Epithelial cell of esophagus (primary cell): Measurements from ENCODE around the gene MALT1.
"Not testable (repeated sequence)": the region's sequence is repeated elsewhere in the genome, so short reads cannot be mapped to it uniquely, and the experiment has no call there.

Experiments
- DNase-seq: peaks from one replicate; pipeline ENCODE4 v3.0.0; 2010; ENCODE audit warnings: low read depth
- H3K4me3 ChIP-seq: 2 replicates; pipeline ENCODE4 v1.5.1; 2011; ENCODE audit warnings: mild to moderate bottlenecking, low read length, control low read depth
- CTCF ChIP-seq: IDR thresholded peaks from 2 replicates; pipeline ENCODE4 v1.5.1; 2011; ENCODE audit warnings: low read depth, mild to moderate bottlenecking, low read length, control low read depth, inconsistent platforms; ENCODE audit not compliant: insufficient read depth; ENCODE audit errors: missing control alignments

Gene MALT1

GRCh38 chr18:58640428-58640805 lies 30.8 kb upstream of the MALT1 start:
- no peak overlapping the region for H3K4me3 ChIP-seq
- TF ChIP-seq CTCF = no peak
- no peak for DNase-seq

DNA sequence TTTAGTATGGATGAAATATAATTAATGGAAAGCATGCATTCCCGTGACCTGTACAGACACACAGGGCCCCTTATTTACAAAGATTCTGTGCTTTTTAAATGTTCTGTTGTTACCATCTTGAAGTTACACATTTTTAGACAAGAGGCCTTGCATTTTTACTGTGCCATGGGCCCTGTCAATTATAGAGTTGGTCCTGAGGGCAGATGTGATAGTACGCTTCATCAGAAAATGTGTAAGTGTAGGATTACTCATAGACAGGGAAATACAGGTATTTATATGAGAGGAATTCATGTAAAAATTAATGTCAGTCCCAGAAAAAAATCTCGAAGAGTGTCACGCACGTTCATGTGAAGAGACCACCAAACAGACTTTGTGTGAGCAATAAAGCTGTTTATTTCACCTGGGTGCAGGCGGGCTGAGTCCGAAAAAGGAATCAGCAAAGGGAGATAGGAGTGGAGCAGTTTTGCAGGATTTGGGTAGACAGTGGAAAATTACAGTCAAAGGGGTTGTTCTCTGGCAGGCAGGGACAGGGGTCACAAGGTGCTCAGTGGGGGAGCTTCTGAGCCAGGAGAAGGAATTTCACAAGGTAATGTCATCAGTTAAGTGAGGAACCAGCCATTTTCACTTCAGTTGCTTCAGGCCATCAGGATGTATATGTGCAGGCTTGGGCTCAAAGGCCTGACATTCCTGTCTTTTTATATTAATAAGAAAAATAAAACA lies 30.2 kb upstream of the MALT1 start:
- H3K4me3 ChIP-seq = no peak overlapping the region
- DNase-seq = peak; percentile 29
- no peak for TF ChIP-seq CTCF

DNA sequence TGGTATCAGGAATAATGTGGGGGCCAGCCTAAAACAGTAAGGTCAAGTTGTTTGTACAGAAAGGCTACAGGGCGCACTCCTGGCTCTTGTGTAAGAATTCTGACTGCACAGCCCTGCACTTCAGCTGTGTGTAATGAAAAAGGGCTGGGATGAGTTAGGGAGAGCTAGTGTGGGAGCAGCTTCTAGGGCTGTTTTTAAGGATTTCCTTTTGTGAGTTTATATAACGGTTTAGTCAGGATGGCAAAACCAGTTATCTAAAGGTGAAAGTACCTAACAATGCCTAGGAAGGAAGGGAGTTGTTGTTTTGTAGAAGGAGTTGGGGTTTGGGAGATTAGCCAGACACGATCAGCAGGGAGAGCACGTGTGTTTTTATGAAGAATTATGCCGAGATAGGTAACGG lies 27.7 kb upstream of the MALT1 start:
- not testable (repeated sequence) for DNase-seq, H3K4me3 ChIP-seq

DNA sequence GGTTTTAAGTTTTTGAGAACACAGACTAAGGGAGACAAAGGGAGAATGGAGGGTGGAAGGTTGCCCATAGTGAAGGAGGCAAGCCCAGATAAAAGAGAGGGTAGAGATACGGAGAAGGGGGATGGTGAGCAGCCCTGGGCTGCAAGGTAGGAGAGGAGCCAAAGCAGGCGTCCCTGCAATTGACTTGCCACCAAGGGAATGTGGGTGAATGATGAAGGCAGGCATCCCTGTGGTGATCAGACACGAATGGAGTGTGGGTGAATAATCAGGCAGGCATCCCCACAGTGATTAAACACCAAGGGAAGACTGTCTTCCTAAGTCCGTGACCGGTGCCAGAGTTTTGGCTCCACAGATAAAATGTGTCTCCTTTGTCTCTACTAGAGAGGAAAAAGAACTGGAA lies 25.9 kb upstream of the MALT1 start:
- no peak overlapping the region for H3K4me3 ChIP-seq
- TF ChIP-seq CTCF = no peak
- peak; percentile 45 for DNase-seq

DNA sequence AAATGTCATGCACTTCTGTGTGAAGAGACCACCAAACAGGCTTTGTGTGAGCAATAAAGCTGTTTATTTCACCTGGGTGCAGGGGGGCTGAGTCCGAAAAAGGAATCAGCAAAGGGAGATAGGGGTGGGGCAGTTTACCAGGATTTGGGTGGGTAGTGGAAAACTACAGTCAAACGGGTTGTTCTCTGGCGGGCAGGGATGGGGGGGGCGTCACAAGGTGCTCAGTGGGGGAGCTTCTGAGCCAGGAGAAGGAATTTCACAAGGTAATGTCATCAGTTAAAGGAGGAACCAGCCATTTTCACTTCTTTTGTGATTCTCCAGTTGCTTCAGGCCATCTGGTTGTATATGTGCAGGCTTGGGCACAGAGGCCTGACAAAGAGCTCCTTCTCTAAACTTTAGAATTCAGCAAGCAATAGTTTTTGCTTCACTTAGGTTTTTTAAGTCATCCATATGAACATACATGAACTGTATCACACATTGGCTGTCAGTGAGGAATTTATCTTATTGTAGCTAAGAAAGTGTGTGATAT lies 24.9 kb upstream of the MALT1 start:
- no peak for DNase-seq
- no peak overlapping the region for H3K4me3 ChIP-seq
- TF ChIP-seq CTCF = no peak

GRCh38 chr18:58649966-58650816 lies 21.1 kb upstream of the MALT1 start:
- DNase-seq = no peak

DNA sequence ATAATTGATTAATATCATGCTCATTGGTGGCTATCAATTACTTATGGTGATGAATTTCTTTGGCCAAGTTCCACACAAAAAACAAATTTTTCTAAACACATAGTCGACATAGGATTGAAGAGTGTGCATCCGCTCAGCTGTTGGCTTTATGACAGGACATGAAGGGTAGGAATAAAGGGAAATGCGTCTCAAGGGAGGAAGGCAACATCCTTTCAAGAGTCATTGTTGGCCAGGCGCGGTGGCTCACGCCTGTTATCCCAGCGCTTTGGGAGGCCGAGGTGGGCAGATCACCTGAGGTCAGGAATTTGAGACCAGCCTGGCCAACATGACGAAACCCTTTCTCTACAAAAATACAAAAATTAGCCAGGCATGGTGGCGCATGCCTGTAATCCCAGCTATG lies 20.4 kb upstream of the MALT1 start:
- DNase-seq, H3K4me3 ChIP-seq: not testable (repeated sequence)

More at GRCh38 chr18:58649966-58650816, 21.1 kb upstream of the MALT1 start:
- TF ChIP-seq CTCF = no peak
- H3K4me3 ChIP-seq = no peak overlapping the region

- not testable (repeated sequence) for DNase-seq, H3K4me3 ChIP-seq
These were observed 18.0 kb upstream of the MALT1 start for GRCh38 chr18:58653144-58653722.
